K562 (cell line): ENCODE results near the gene CAMK2N1. TPM values are rescaled to one million over a fixed set of nuclear protein-coding genes. Genes with fewer than 3 reads are reported as not detected.

Source experiments
- ATAC-seq: fragments of 200-7000 bp; cut with Tn5 transposase; 3 replicates; pipeline ENCODE4 v1.9.1; 2020; ENCODE audit warnings: moderate library complexity
- BruUV-seq: library from RNA; stranded (reverse); fragments of 400-500 nt; replicated peaks from 2 replicates; lab custom pipeline; 2021; lab: Mats Ljungman, UMichigan
- CTCF ChIA-PET: fragments of 300-600 bp; formaldehyde crosslinking; extraction: SDS; loops from one replicate; lab custom pipeline; 2021; ENCODE audit warnings: low intra/inter-chr PET ratio; lab: Yijun Ruan, JAX
- POLR2A ChIA-PET: fragments of 300-600, 350-650 bp; sonication (Branson Sonifier 250); formaldehyde crosslinking; extraction: SDS; loops from one replicate; lab custom pipeline; 2021; ENCODE audit warnings: antibody characterized with exemption, inconsistent platforms; lab: Yijun Ruan, JAX
- DNase-seq, 4 experiments: peaks; one replicate each; pipeline versions ENCODE4 v3.0.0 to v3.0.0-alpha.2; 2011 to 2018; ENCODE audit warnings: low spot score in 3 of 4, mixed read lengths in 3 of 4; ENCODE audit errors: extremely low read depth in 1 of 4
- FAIRE-seq: peaks from 2 replicates; lab custom pipeline; 2011; peaks lifted over from hg19 to GRCh38; lab: Jason Lieb, UNC
- H2AFZ ChIP-seq: 2 replicates; pipeline ENCODE4 v1.6.0; 2011; ENCODE audit warnings: low read depth, low read length, control low read depth, inconsistent platforms
- H3K27ac ChIP-seq: fragments of 200-600 bp; 3 replicates; pipeline ENCODE4 v1.8.0; 2011; ENCODE audit warnings: low read depth, mild to moderate bottlenecking, control low read depth, inconsistent platforms, low read length, moderate library complexity, mixed read lengths; ENCODE audit errors: extremely low read depth
- H3K27me3 ChIP-seq, 2 experiments: fragments of 300-600 bp in 1 of 2; 2 replicates in 1 of 2; 3 replicates in 1 of 2; pipeline versions ENCODE4 v1.6.0 to v1.8.0; 2011; ENCODE audit warnings: inconsistent platforms in 2 of 2, low read length in 2 of 2, mild to moderate bottlenecking in 1 of 2, mixed read lengths in 1 of 2, moderate library complexity in 1 of 2; ENCODE audit not compliant: control insufficient read depth in 2 of 2, insufficient read depth in 2 of 2
- H3K36me3 ChIP-seq: fragments of 300-600 bp; 3 replicates; pipeline ENCODE4 v1.8.0; 2011; ENCODE audit warnings: mild to moderate bottlenecking, low read length, inconsistent platforms; ENCODE audit not compliant: control insufficient read depth, insufficient read depth
- H3K4me1 ChIP-seq, 2 experiments: fragments of 200-600 bp in 1 of 2; replicated peaks in 1 of 2; 2 replicates in 1 of 2; 3 replicates in 1 of 2; pipeline versions ENCODE4 v1.5.1 to v1.8.0; 2011; ENCODE audit warnings: inconsistent platforms in 2 of 2, low read length in 2 of 2, mild to moderate bottlenecking in 1 of 2, mixed read lengths in 1 of 2, moderate library complexity in 1 of 2; ENCODE audit not compliant: control insufficient read depth in 2 of 2, insufficient read depth in 2 of 2
- H3K4me2 ChIP-seq: 2 replicates; pipeline ENCODE4 v1.6.1; 2011; ENCODE audit warnings: low read length, control low read depth, inconsistent platforms, mixed read lengths; ENCODE audit not compliant: insufficient read depth
- H3K4me3 ChIP-seq: fragments of 200-600 bp; sonication (generic), shearing (Covaris generic); 2 replicates; pipeline ENCODE4 v1.5.1; 2016; ENCODE audit warnings: control low read depth, inconsistent platforms
- H3K79me2 ChIP-seq: fragments of 200-600 bp; 3 replicates; pipeline ENCODE4 v1.8.0; 2011; ENCODE audit warnings: low read length, inconsistent platforms; ENCODE audit not compliant: control insufficient read depth, insufficient read depth
- H3K9ac ChIP-seq, 2 experiments: 2 replicates each; pipeline versions ENCODE4 v1.6.0 to v1.6.1; 2011; ENCODE audit warnings: low read depth in 2 of 2, low read length in 2 of 2, control low read depth in 1 of 2, inconsistent platforms in 1 of 2, mild to moderate bottlenecking in 1 of 2, mixed read lengths in 1 of 2; ENCODE audit not compliant: insufficient read depth in 1 of 2
- H3K9me1 ChIP-seq: one replicate; pipeline ENCODE4 v1.6.0; 2011; ENCODE audit warnings: inconsistent platforms, mild to moderate bottlenecking, low read length, moderate library complexity; ENCODE audit not compliant: control insufficient read depth, insufficient read depth
- H3K9me3 ChIP-seq: replicated peaks from 2 replicates; pipeline ENCODE4 v1.5.1; 2011; ENCODE audit warnings: low read depth, low read length, inconsistent platforms; ENCODE audit not compliant: control insufficient read depth, insufficient read depth
- H4K20me1 ChIP-seq: replicated peaks from 2 replicates; pipeline ENCODE4 v1.6.1; 2011; ENCODE audit warnings: low read length, inconsistent platforms, mixed read lengths; ENCODE audit not compliant: control insufficient read depth, insufficient read depth
- ETV5 ChIP-seq: sonication (generic); formaldehyde crosslinking; IDR thresholded peaks from 2 replicates; pipeline ENCODE4 v1.4.0; 2020; ENCODE audit warnings: low read depth, mild to moderate bottlenecking, missing genetic modification reagents
- RFX7 ChIP-seq: fragments of 250-450 bp; sonication (Bioruptor Pico); IDR thresholded peaks from 2 replicates; pipeline ENCODE4 v1.5.1; 2021; ENCODE audit warnings: mild to moderate bottlenecking
- YY1 ChIP-seq, 3 experiments: IDR thresholded peaks; 2 replicates each; pipeline ENCODE4 v1.6.1; 2011; ENCODE audit warnings: low read length in 2 of 3, mild to moderate bottlenecking in 2 of 3, moderate library complexity in 2 of 3, borderline replicate concordance in 1 of 3, control low read depth in 1 of 3, low read depth in 1 of 3; ENCODE audit not compliant: insufficient read depth in 3 of 3, insufficient replicate concordance in 2 of 3, control insufficient read depth in 1 of 3, insufficient read length in 1 of 3; ENCODE audit errors: extremely low read depth in 1 of 3
- ZEB2 ChIP-seq: fragments of 450-650 bp; IDR thresholded peaks from 2 replicates; pipeline ENCODE4 v1.6.1; 2016
- ZNF12 ChIP-seq: sonication (generic); formaldehyde crosslinking; IDR thresholded peaks from 2 replicates; pipeline ENCODE4 v1.4.0; 2020; ENCODE audit warnings: mild to moderate bottlenecking, missing genetic modification reagents
- WGBS: fragments of 100-300 bp; shearing (Covaris generic); methylation state at CpG from one replicate; pipeline ENCODE4 v1.1.6; 2016; ENCODE audit warnings: low coverage, mixed read lengths; ENCODE audit not compliant: insufficient coverage; ENCODE audit errors: missing lambda C conversion rate; 5-methylcytosine and 5-hydroxymethylcytosine counted together
- in situ Hi-C: fragments of 300-500 bp; cut with MboI; formaldehyde crosslinking; loops from 4 replicates; pipeline ENCODE4 v1.15.0; 2018; ENCODE audit warnings: inconsistent platforms, mixed read lengths
- intact Hi-C: fragments of 100-400 bp; cut with micrococcal nuclease; formaldehyde crosslinking; loops from 2 replicates; pipeline ENCODE4 v1.14.2; 2022
- polyA plus RNA-seq, 8 experiments: library from polyadenylated mRNA; depleted of rRNA in 4 of 8; stranded (reverse) in 5 of 8; unstranded in 3 of 8; fragments of >200 nt; fragmentation: Nextera tagmentation in 2 of 8; fragmentation: Illumina TruSeq in 1 of 8; extraction: Ambion mirVana in 2 of 8; extraction: Trizol in 1 of 8; gene quantifications; 2 replicates each; pipeline versions ENCODE4 v1.2.1 to v1.2.3, GENCODE V29; 2011 to 2014; ENCODE audit warnings: inconsistent platforms in 1 of 8, missing spikeins in 1 of 8
- total RNA-seq, 7 experiments: library from RNA; depleted of rRNA in 6 of 7; stranded (reverse); fragments of >200 nt in 6 of 7; fragmentation: Illumina TruSeq in 2 of 7; extraction: Trizol in 2 of 7; gene quantifications; 2 replicates each; pipeline versions ENCODE4 v1.2.1 to v1.2.3, GENCODE V29; 2011 to 2021; ENCODE audit warnings: low replicate concordance in 1 of 7
- TF ChIP-seq, protein P1 (sequence below): sonication (generic); formaldehyde crosslinking; IDR thresholded peaks from 2 replicates; pipeline ENCODE4 v1.8.0; 2022; ENCODE audit warnings: mild to moderate bottlenecking, missing genetic modification reagents
- TF ChIP-seq, protein P2 (sequence below), 2 experiments: fragments of 450-650 bp; formaldehyde crosslinking in 1 of 2; IDR thresholded peaks; 2 replicates each; pipeline versions ENCODE4 v1.4.0 to v1.6.1; 2014 to 2020; ENCODE audit warnings: mild to moderate bottlenecking in 2 of 2, borderline replicate concordance in 1 of 2, low read depth in 1 of 2
- TF ChIP-seq, protein P3 (sequence below): fragments of 450-650 bp; formaldehyde crosslinking; IDR thresholded peaks from 2 replicates; pipeline ENCODE4 v1.4.0; 2020; ENCODE audit warnings: mild to moderate bottlenecking, moderate library complexity

The CAMK2N1 gene
- total and polyA plus RNA-seq, 9 of the 15 experiments (the other 6 are each of a cell fraction or from before 2014, with no cell fraction given) = 0.09 to 1.4 (median 0.34) TPM

DNA sequence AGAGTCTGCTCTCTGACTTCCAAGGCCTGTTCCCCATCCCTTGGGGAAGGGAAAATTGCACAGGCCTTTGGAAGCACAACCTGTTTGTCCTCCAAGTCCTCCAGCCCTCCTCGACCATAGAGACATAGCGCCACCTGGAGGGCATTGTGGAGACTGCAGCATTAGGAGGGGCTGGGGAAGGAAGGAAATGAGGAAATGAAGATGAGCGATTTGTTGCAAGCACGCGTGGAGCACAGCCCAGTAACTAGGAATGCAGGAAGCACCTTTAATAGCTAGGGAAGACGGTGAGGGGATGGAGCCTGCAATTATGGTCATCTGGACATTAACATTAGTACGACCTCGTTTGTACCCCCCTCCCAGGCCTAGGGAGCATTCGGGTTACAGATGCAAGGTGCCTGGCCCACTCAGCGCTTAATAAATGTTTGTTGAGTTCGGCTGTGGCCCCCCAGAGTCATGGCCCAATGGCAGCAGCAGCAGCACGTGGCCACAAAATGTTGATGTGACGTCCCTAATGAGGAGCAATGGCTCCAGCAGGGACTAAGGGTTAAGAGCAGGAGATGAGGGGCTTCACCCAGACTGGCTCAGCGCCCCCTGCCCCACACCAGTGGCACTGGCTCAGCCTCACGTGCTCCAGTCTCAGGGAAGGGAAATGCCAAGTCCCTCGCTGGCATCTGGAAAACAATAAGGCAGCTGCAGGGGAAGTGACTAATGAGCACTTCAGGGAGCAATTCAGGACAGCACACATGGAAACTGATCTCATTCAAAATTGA, 8.0 kb upstream of the CAMK2N1 start:
- Histone ChIP-seq H3K9me3 (no peaks in the 10 kb centered on the region), H3K4me3 (no peak overlapping the region), H3K9ac (no peak overlapping the region), H3K27ac (no peak overlapping the region), H2AFZ (peak overlapping the region; percentile 72), H3K36me3 (peaks cover 7% of the 10 kb centered on the region; the same call in 2 of the 3 replicates), H3K9me1 (no peaks in the 10 kb centered on the region), H3K27me3 (peaks cover 10 to 30% of the 10 kb centered on the region in 2 experiments; a peak in 4 of 5 replicates), H3K79me2 (no peaks in the 10 kb centered on the region), H3K4me2 (peak overlapping the region; percentile 71), H3K4me1 (peaks cover 0 to 3% of the 10 kb centered on the region in 2 experiments; a peak in 2 of 5 replicates), H4K20me1 (peaks cover 4% of the 10 kb centered on the region; the same call in 1 of the 2 replicates)
- in situ Hi-C loops (loop anchor here (5.0 to 10.0 kb wide), 3 partner anchors 122 to 392 kb away; no protein-coding TSS in a partner anchor), intact Hi-C loops (loop anchor here (2.0 to 5.0 kb wide), 7 partner anchors 55 to 577 kb away; no protein-coding TSS in a partner anchor)
- peak; percentile 90 for ATAC-seq
- CTCF ChIA-PET = interaction anchor here (0.5 to 3.4 kb wide), 13 partner anchors 26 to 576 kb away, joined by 3 to 23 read pairs (median 6); no protein-coding TSS in a partner anchor
- FAIRE-seq = peak; percentile 99
- 12% methylated on average over 16 of the region's 16 CpGs for WGBS
- BruUV-seq = no TSS peak
- POLR2A ChIA-PET = interaction anchor here (0.6 to 1.0 kb wide), 2 partner anchors 19 to 310 kb away, joined by 3 read pairs; no protein-coding TSS in a partner anchor
- peak; percentile 88 to 90 (median 90) for DNase-seq
- TF ChIP-seq ZEB2 (0 out of 2 replicates have a peak, but pooled peaks have one; percentile 24), ETV5 (CRISPR knock-in tag) (no peak), YY1 (IDR thresholded peaks at IDR 0.05; ENCODE audit: borderline replicate concordance in 1 of 3, control insufficient read depth in 1 of 3, extremely low read depth in 1 of 3, insufficient read depth in 3 of 3, insufficient read length in 1 of 3, insufficient replicate concordance in 2 of 3, low read depth in 1 of 3, low read length in 2 of 3) (peak in 1 of 3 experiments; percentile 38), RFX7 (CRISPR knock-in tag) (no peak), ZNF12 (CRISPR knock-in tag) (no peak)
- TF ChIP-seq, protein P1, sequence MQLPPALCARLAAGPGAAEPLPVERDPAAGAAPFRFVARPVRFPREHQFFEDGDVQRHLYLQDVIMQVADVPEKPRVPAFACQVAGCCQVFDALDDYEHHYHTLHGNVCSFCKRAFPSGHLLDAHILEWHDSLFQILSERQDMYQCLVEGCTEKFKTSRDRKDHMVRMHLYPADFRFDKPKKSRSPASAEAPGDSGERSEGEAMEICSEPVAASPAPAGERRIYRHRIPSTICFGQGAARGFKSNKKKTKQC (CRISPR knock-in tag) = no peak
- TF ChIP-seq, protein P2, sequence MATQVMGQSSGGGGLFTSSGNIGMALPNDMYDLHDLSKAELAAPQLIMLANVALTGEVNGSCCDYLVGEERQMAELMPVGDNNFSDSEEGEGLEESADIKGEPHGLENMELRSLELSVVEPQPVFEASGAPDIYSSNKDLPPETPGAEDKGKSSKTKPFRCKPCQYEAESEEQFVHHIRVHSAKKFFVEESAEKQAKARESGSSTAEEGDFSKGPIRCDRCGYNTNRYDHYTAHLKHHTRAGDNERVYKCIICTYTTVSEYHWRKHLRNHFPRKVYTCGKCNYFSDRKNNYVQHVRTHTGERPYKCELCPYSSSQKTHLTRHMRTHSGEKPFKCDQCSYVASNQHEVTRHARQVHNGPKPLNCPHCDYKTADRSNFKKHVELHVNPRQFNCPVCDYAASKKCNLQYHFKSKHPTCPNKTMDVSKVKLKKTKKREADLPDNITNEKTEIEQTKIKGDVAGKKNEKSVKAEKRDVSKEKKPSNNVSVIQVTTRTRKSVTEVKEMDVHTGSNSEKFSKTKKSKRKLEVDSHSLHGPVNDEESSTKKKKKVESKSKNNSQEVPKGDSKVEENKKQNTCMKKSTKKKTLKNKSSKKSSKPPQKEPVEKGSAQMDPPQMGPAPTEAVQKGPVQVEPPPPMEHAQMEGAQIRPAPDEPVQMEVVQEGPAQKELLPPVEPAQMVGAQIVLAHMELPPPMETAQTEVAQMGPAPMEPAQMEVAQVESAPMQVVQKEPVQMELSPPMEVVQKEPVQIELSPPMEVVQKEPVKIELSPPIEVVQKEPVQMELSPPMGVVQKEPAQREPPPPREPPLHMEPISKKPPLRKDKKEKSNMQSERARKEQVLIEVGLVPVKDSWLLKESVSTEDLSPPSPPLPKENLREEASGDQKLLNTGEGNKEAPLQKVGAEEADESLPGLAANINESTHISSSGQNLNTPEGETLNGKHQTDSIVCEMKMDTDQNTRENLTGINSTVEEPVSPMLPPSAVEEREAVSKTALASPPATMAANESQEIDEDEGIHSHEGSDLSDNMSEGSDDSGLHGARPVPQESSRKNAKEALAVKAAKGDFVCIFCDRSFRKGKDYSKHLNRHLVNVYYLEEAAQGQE (IDR thresholded peaks at IDR 0.05; ENCODE audit: borderline replicate concordance) = peak; percentile 95
- TF ChIP-seq, protein P2 (CRISPR knock-in tag; IDR thresholded peaks at IDR 0.05; ENCODE audit: low read depth) = no peak
- TF ChIP-seq, protein P3, sequence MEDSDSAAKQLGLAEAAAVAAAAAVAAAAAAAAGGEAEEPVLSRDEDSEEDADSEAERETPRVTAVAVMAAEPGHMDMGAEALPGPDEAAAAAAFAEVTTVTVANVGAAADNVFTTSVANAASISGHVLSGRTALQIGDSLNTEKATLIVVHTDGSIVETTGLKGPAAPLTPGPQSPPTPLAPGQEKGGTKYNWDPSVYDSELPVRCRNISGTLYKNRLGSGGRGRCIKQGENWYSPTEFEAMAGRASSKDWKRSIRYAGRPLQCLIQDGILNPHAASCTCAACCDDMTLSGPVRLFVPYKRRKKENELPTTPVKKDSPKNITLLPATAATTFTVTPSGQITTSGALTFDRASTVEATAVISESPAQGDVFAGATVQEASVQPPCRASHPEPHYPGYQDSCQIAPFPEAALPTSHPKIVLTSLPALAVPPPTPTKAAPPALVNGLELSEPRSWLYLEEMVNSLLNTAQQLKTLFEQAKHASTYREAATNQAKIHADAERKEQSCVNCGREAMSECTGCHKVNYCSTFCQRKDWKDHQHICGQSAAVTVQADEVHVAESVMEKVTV (CRISPR knock-in tag) = peak; percentile 98
